HepG2 (cell line): Measurements from ENCODE around the gene COL9A3. TPM values are rescaled to one million over a fixed set of nuclear protein-coding genes. Genes with fewer than 3 reads are reported as not detected.

Experiments
- CBX1 ChIP-seq: IDR thresholded peaks from one replicate; pipeline ENCODE4 v1.6.1; 2016; ENCODE audit warnings: antibody characterized with exemption, low read depth
- FOXK2 ChIP-seq: fragments of 450-650 bp; IDR thresholded peaks from 2 replicates; pipeline ENCODE4 v1.6.1; 2016
- PRPF4 ChIP-seq: fragments of 200-400 bp; formaldehyde crosslinking; IDR thresholded peaks from 2 replicates; pipeline ENCODE4 v1.6.1; 2016; ENCODE audit warnings: low read length, low read depth; ENCODE audit not compliant: poor library complexity, severe bottlenecking
- RBFOX2 ChIP-seq: fragments of 200-400 bp; formaldehyde crosslinking; IDR thresholded peaks from 2 replicates; pipeline ENCODE4 v1.6.1; 2017; ENCODE audit warnings: low read depth, mild to moderate bottlenecking, low read length
- SMAD9 ChIP-seq: sonication (generic); formaldehyde crosslinking; IDR thresholded peaks from 2 replicates; pipeline ENCODE4 v1.5.1; 2020; ENCODE audit warnings: mild to moderate bottlenecking, missing genetic modification reagents
- ZNF12 ChIP-seq: sonication (generic); formaldehyde crosslinking; IDR thresholded peaks from 2 replicates; pipeline ENCODE4 v1.5.0; 2020; ENCODE audit warnings: missing genetic modification reagents
- ZNF264 ChIP-seq: sonication (generic); formaldehyde crosslinking; IDR thresholded peaks from 2 replicates; pipeline ENCODE4 v1.4.0; 2020; ENCODE audit warnings: missing genetic modification reagents
- ZNF296 ChIP-seq: sonication (generic); formaldehyde crosslinking; conservative IDR thresholded peaks from 2 replicates; pipeline ENCODE4 v1.5.0; 2020; ENCODE audit warnings: mild to moderate bottlenecking, missing genetic modification reagents
- ZNF350 ChIP-seq: sonication (generic); formaldehyde crosslinking; IDR thresholded peaks from 2 replicates; pipeline ENCODE4 v1.4.0; 2020; ENCODE audit warnings: mild to moderate bottlenecking, low read depth, missing genetic modification reagents, borderline replicate concordance
- ZNF354B ChIP-seq: sonication (generic); formaldehyde crosslinking; IDR thresholded peaks from 2 replicates; pipeline ENCODE4 v1.8.0; 2022; ENCODE audit warnings: mild to moderate bottlenecking, missing genetic modification reagents
- ZNF7 ChIP-seq: IDR thresholded peaks from 2 replicates; pipeline ENCODE4 v1.6.1; 2016; ENCODE audit warnings: missing biosample characterization, missing genetic modification reagents
- polyA plus RNA-seq, 8 experiments: library from polyadenylated mRNA; depleted of rRNA in 3 of 8; stranded (reverse) in 7 of 8; unstranded in 1 of 8; fragments of >200 nt; fragmentation: Illumina TruSeq in 4 of 8; extraction: Trizol in 4 of 8; gene quantifications; 2 replicates each; pipeline versions ENCODE4 v1.2.1 to v1.2.3, GENCODE V29; 2011 to 2016; ENCODE audit warnings: low read depth in 4 of 8, missing spikeins in 1 of 8, mixed read lengths in 1 of 8; ENCODE audit not compliant: insufficient read depth in 1 of 8
- total RNA-seq, 5 experiments: library from RNA; depleted of rRNA; stranded (reverse); fragments of >200 nt; fragmentation: Illumina TruSeq; extraction: Trizol; gene quantifications; 2 replicates each; pipeline ENCODE4 v1.2.3, GENCODE V29; 2016; ENCODE audit warnings: low read depth in 1 of 5
- TF ChIP-seq, protein P1 (sequence below): sonication (generic); formaldehyde crosslinking; IDR thresholded peaks from 2 replicates; pipeline ENCODE4 v1.8.0; 2022; ENCODE audit warnings: mild to moderate bottlenecking, missing genetic modification reagents
- TF ChIP-seq, protein P2 (sequence below): sonication (generic); formaldehyde crosslinking; IDR thresholded peaks from 2 replicates; pipeline ENCODE4 v1.5.0; 2020; ENCODE audit warnings: missing genetic modification reagents
- TF ChIP-seq, protein P3 (sequence below): sonication (generic); formaldehyde crosslinking; IDR thresholded peaks from 2 replicates; pipeline ENCODE4 v1.4.0; 2020; ENCODE audit warnings: mild to moderate bottlenecking, missing genetic modification reagents

Gene COL9A3
- total and polyA plus RNA-seq, 2 of the 13 experiments (the other 11 are each of a cell fraction or from before 2014, with no cell fraction given) = 155 to 204 TPM

DNA sequence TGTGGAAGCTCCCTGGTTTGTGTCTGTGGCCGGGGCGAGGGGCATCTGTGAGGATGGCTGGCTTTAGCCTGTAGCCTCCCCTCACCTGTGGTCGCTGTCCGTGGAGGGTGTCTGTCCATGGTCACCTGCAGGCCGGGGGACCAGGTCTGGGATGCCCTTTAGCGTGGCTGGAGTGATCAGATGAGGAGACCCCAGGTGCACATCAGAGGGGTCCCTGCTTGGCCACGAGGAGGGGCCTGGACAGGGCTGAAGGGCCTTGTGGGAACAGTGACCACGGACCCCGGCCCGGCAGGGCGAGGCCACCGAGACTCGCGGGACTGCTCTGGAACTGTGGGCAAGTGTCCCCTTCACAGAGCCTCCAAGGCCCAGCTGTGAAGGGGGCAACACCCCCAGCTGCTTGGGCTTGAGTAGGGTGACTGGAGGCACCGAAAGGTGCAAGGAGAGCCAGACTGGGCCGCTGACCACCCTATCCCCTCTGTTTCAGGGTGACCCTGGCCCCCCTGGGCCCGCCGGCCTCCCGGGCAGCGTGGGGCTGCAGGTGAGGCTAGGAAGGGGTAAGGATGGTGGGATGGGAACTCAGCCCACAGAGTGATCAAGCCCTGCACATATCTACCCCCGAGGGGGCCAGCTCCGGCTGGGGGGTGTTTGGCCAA, 8.6 kb downstream of the COL9A3 start (continued):
- TF ChIP-seq, protein P1, sequence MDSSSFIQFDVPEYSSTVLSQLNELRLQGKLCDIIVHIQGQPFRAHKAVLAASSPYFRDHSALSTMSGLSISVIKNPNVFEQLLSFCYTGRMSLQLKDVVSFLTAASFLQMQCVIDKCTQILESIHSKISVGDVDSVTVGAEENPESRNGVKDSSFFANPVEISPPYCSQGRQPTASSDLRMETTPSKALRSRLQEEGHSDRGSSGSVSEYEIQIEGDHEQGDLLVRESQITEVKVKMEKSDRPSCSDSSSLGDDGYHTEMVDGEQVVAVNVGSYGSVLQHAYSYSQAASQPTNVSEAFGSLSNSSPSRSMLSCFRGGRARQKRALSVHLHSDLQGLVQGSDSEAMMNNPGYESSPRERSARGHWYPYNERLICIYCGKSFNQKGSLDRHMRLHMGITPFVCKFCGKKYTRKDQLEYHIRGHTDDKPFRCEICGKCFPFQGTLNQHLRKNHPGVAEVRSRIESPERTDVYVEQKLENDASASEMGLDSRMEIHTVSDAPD (CRISPR knock-in tag) = no peak
- TF ChIP-seq PRPF4 = no peak
- TF ChIP-seq, protein P2, sequence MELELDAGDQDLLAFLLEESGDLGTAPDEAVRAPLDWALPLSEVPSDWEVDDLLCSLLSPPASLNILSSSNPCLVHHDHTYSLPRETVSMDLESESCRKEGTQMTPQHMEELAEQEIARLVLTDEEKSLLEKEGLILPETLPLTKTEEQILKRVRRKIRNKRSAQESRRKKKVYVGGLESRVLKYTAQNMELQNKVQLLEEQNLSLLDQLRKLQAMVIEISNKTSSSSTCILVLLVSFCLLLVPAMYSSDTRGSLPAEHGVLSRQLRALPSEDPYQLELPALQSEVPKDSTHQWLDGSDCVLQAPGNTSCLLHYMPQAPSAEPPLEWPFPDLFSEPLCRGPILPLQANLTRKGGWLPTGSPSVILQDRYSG (CRISPR knock-in tag) = no peak
- TF ChIP-seq, protein P3, sequence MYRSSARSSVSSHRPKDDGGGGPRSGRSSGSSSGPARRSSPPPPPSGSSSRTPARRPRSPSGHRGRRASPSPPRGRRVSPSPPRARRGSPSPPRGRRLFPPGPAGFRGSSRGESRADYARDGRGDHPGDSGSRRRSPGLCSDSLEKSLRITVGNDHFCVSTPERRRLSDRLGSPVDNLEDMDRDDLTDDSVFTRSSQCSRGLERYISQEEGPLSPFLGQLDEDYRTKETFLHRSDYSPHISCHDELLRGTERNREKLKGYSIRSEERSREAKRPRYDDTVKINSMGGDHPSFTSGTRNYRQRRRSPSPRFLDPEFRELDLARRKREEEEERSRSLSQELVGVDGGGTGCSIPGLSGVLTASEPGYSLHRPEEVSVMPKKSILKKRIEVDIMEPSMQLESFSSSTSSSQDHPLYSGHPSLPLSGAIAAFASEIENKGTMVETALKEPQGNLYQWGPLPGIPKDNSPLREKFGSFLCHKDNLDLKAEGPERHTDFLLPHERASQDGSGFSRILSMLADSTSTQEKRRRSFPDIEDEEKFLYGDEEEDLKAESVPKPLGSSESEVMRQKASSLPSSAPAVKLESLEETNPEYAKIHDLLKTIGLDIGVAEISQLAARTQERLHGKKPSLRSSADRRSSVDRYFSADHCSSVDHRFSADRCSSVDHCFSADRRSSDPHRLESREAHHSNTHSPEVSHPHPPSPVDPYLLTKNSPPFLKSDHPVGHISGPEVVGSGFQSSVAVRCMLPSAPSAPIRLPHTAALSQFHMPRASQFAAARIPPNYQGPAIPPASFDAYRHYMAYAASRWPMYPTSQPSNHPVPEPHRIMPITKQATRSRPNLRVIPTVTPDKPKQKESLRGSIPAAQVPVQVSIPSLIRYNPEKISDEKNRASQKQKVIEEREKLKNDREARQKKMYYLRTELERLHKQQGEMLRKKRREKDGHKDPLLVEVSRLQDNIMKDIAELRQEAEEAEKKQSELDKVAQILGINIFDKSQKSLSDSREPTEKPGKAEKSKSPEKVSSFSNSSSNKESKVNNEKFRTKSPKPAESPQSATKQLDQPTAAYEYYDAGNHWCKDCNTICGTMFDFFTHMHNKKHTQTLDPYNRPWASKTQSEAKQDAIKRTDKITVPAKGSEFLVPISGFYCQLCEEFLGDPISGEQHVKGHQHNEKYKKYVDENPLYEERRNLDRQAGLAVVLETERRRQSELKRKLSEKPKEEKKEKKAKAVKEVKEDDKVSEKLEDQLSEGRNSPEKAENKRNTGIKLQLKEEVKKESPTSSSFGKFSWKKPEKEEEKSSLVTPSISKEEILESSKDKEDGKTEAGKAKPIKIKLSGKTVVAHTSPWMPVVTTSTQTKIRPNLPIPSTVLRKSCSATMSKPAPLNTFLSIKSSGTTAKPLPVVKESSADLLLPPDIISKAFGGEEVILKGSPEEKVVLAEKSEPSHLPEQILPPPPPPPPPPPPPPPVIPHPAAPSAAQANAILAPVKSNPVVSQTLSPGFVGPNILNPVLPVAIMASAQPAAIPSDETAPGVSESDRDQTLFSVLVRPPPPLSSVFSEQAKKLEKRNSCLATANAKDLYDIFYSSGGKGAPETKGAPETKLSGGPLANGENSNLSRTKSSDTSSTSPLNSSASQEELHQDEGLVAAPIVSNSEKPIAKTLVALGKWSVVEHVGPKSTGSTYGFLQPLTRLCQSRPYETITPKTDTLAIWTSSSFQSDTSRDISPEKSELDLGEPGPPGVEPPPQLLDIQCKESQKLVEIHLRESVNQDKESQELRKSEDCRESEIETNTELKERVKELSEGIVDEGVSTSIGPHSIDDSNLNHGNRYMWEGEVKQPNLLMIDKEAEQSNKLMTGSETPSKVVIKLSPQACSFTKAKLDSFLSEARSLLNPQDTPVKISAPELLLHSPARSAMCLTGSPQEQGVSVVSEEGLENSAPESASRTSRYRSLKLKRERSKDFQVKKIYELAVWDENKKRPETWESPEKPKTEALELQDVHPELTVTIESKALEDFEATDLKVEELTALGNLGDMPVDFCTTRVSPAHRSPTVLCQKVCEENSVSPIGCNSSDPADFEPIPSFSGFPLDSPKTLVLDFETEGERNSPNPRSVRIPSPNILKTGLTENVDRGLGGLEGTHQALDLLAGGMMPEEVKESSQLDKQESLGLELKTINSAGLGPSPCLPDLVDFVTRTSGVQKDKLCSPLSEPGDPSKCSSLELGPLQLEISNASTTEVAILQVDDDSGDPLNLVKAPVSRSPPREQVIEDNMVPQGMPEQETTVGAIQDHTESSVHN (CRISPR knock-in tag) = peak; percentile 72; the same call in 1 of the 2 replicates
- TF ChIP-seq ZNF264 (CRISPR knock-in tag) = no peak
- TF ChIP-seq CBX1 = no peak
- no peak for TF ChIP-seq ZNF354B (CRISPR knock-in tag)
- 0 out of 2 replicates have a peak, but pooled peaks have one; percentile 43 for TF ChIP-seq ZNF296 (CRISPR knock-in tag)
- 0 out of 2 replicates have a peak, but pooled peaks have one; percentile 21 for TF ChIP-seq ZNF350 (CRISPR knock-in tag)
- TF ChIP-seq RBFOX2 = peak; percentile 72; the same call in 1 of the 2 replicates
- TF ChIP-seq ZNF7 (CRISPR knock-in tag) = no peak
- TF ChIP-seq ZNF12 (CRISPR knock-in tag) = no peak
- no peak for TF ChIP-seq SMAD9 (CRISPR knock-in tag)
- TF ChIP-seq FOXK2 = no peak
